Hepatic stellate cell (primary cell): ENCODE data around the gene PRRC2A.
A peak's percentile ranks its signal among the peaks of the same experiment; 100 is the strongest.

ENCODE experiments used
- DNase-seq: peaks from one replicate; pipeline ENCODE4 v3.0.0; 2011; ENCODE audit warnings: low spot score

Gene PRRC2A

GRCh38 chr6:31666337-31666965 is 45.9 kb downstream of the PRRC2A start:
- DNase-seq = no peak

- DNase-seq = no peak
These were observed 49.2 kb downstream of the PRRC2A start, which contains the start of gene LY6G5B for GRCh38 chr6:31669676-31670075. TSS of gene LY6G5B (plus strand) at chr6:31669976. CDS start at chr6:31670951, 975 bp downstream.

DNA sequence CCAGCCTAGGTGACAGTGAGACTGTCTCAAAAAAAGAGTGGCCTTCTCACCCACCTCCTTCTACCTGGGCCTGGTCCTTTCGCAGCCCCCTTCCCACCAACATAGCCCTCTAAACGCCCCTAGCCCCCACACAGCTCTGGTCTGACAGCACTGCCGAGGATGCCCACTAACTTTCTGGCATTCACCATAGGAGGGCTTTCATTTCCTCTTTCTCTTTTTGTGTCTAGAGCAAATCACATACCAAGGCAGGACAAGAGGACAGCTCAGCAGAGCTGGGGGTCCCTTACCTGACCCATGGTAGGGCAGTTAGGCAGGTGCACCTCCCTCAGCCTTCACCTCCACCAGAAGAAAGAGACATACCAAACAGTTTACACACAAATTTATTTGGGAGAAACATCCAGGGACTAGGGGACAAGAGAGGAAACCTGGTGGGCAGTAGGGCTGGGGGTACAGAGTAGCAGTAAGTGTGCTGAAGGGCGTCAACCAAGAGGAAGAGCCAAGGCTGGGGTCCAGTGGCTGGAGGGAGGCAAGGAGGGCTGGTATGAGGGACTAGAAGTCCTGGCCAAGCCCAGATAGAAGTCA is 55.9 kb downstream of the PRRC2A start:
- DNase-seq = no peak

- DNase-seq = no peak
These were observed 56.4 kb downstream of the PRRC2A start for GRCh38 chr6:31676904-31677303.

- DNase-seq = no peak
These were observed 57.4 kb downstream of the PRRC2A start for GRCh38 chr6:31677955-31678354.

DNA sequence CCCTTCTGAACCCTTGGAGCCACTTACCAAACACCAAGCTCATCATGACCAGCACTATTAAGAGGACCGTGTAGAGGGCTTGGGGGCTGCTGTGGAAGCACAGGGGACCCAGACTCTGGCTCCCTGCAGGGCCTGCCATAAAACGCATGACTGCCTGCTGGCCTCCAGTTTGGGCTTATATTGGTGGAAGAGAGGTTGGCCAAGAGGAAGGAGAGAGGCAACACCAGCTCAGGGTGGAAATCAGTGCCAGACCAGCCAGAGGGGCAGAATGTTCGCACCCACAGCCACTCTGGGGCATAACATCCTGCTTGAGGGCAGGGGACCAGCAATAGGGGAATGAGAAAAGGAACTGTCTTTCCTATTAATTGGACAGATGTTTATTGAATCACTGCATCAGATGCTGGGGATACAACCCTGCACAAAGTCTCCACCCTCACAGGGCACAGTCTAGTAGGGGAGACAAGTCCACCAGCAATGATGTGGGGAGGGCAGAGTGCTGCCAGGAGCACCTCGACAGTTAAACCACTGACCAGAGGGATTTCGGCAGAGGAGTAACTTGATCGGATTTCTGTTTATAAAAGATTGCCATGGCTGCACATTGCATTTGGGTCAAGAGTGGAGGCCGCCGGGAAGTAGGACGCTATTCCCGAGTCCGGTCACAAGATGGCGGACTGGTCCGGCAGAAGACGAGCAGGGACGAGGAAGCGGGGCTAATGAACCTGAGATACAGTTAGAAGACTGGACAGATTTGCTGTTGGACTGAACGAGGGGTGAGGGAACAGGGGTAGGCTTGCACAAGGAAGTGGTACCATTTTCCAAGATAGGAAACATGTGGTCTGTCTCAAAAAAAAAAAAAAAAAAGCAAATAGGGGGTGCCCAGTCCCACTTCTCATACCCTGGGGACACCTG is 60.0 kb downstream of the PRRC2A start, which contains the start of gene LY6G5C:
Gene LY6G5C, minus strand, starts transcription at position 842 of the 909 bp plus-strand sequence. Its CDS starts 694 bp downstream, at position 148.
- DNase-seq = peak; percentile 84

GRCh38 chr6:31681135-31681671 is 60.7 kb downstream of the PRRC2A start:
- peak; percentile 74 for DNase-seq

DNA sequence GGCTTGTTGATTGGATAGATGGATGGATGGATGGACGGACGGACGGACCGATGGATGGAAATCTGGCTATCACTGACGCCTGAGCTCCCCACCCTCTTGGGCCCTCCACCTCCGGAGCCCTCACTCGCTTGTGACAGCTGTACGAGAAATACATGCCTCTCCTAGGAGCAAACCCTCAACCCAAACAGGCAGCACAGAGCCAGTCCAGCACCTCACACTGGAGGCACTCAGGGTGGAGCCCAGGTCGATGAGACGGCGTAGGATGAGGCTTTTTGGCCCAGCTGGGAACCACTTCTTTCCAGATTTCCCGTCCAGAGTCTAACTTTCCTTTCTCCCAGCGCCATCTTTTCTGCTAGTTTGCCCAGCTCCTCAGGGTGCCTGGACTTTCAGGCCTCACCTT is 63.1 kb downstream of the PRRC2A start:
- DNase-seq = no peak

- DNase-seq = no peak
These were observed 66.0 kb downstream of the PRRC2A start for GRCh38 chr6:31686483-31686882.

- DNase-seq = no peak
These were observed 66.8 kb downstream of the PRRC2A start for GRCh38 chr6:31687321-31687720.
